Body of pancreas (tissue), 4 donors: ENCODE results near the gene ELP6.
"Not testable (repeated sequence)": the region's sequence is repeated elsewhere in the genome, so short reads cannot be mapped to it uniquely, and the experiment has no call there.

ENCODE experiments used
- POLR2A ChIP-seq, 3 donors: fragments of 450-650 bp; IDR thresholded peaks; one replicate each; pipeline ENCODE4 v1.6.1; 2016; ENCODE audit warnings: antibody characterized with exemption in 3 of 3, mild to moderate bottlenecking in 2 of 3
- TF ChIP-seq, protein P1 (sequence below), 7 experiments: fragments of 450-650 bp in 4 of 7; fragments of 200-600 bp in 3 of 7; sonication (generic) in 3 of 7; IDR thresholded peaks; one replicate each; pipeline ENCODE4 v1.5.1; 2016 to 2019; ENCODE audit warnings: antibody characterized with exemption in 7 of 7

DNA sequence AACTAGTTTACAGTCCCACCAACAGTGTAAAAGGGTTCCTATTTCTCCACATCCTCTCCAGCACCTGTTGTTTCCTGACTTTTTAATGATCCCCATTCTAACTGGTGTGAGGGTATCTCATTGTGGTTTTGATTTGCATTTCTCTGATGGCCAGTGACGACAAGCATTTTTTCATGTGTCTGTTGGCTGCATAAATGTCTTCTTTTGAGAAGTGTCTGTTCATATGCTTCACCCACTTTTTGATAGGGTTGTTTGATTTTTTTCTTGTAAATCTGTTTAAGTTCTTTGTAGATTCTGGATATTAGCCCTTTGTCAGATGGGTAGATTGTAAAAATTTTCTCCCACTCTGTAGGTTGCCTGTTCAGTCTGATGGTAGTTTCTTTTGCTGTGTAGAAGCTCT is 45.2 kb downstream of the ELP6 start:
- TF ChIP-seq, protein P1, sequence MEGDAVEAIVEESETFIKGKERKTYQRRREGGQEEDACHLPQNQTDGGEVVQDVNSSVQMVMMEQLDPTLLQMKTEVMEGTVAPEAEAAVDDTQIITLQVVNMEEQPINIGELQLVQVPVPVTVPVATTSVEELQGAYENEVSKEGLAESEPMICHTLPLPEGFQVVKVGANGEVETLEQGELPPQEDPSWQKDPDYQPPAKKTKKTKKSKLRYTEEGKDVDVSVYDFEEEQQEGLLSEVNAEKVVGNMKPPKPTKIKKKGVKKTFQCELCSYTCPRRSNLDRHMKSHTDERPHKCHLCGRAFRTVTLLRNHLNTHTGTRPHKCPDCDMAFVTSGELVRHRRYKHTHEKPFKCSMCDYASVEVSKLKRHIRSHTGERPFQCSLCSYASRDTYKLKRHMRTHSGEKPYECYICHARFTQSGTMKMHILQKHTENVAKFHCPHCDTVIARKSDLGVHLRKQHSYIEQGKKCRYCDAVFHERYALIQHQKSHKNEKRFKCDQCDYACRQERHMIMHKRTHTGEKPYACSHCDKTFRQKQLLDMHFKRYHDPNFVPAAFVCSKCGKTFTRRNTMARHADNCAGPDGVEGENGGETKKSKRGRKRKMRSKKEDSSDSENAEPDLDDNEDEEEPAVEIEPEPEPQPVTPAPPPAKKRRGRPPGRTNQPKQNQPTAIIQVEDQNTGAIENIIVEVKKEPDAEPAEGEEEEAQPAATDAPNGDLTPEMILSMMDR (IDR thresholded peaks at IDR 0.05): not testable (repeated sequence)
- not testable (repeated sequence) for TF ChIP-seq POLR2A (IDR thresholded peaks at IDR 0.05)
